PC-9 (cell line): Measurements from ENCODE around the gene LAMA5.

Experiments
- CTCF ChIP-seq: fragments of 200-600 bp; sonication (generic); conservative IDR thresholded peaks from 2 replicates; pipeline ENCODE4 v1.6.1; 2017; ENCODE audit warnings: mixed run types, antibody characterized with exemption, mild to moderate bottlenecking, moderate library complexity
- EZH2 ChIP-seq: fragments of 200-600 bp; sonication (generic); IDR thresholded peaks from 2 replicates; pipeline ENCODE4 v1.8.0; 2017; ENCODE audit warnings: antibody characterized with exemption, low read depth

GRCh38 chr20:62282877-62283503 lies 84.1 kb downstream of the LAMA5 start:
- TF ChIP-seq CTCF, result no peak
- TF ChIP-seq EZH2, result no peak
